Ascending aorta (tissue), 2 donors: ENCODE results near the gene EIF2D. TPM values are rescaled to one million over a fixed set of nuclear protein-coding genes. Genes with fewer than 3 reads are reported as not detected.
"Not testable (repeated sequence)": the region's sequence is repeated elsewhere in the genome, so short reads cannot be mapped to it uniquely, and the experiment has no call there.

Experiments
- DNase-seq, 2 donors: peaks; one replicate each; pipeline ENCODE4 v3.0.0-alpha.2; 2019; ENCODE audit warnings: low spot score in 2 of 2
- H3K27ac ChIP-seq, 2 donors: fragments of 200-600 bp; sonication (generic); one replicate each; pipeline ENCODE4 v1.5.1; 2016 to 2017; ENCODE audit warnings: mild to moderate bottlenecking in 1 of 2
- H3K27me3 ChIP-seq: fragments of 200-600 bp; sonication (generic); one replicate; pipeline ENCODE4 v1.5.1; 2017
- H3K36me3 ChIP-seq, 2 donors: fragments of 200-600 bp; sonication (generic); one replicate each; pipeline ENCODE4 v1.5.1; 2016
- H3K4me1 ChIP-seq, 2 donors: fragments of 200-600 bp; sonication (generic); one replicate each; pipeline ENCODE4 v1.5.1; 2016 to 2017; ENCODE audit warnings: mild to moderate bottlenecking in 1 of 2
- H3K4me3 ChIP-seq, 2 donors: fragments of 200-600 bp; sonication (generic); one replicate each; pipeline ENCODE4 v1.5.1; 2016 to 2017; ENCODE audit warnings: mild to moderate bottlenecking in 1 of 2
- H3K9me3 ChIP-seq, 2 donors: fragments of 200-600 bp; sonication (generic); one replicate each; pipeline ENCODE4 v1.5.1; 2016
- intact Hi-C: fragments of 100-400 bp; cut with DNase I; formaldehyde crosslinking; loops from one replicate; pipeline ENCODE4 v1.15.1; 2023
- total RNA-seq: library from RNA; depleted of rRNA; stranded (reverse); fragments of >200 nt; gene quantifications from one replicate; pipeline ENCODE4 v1.1.0, GENCODE V29; 2016
- TF ChIP-seq, protein P1 (sequence below), 3 experiments: fragments of 200-600 bp in 2 of 3; fragments of 450-650 bp in 1 of 3; sonication (generic) in 2 of 3; IDR thresholded peaks; one replicate each; pipeline ENCODE4 v1.5.1; 2016 to 2019; ENCODE audit warnings: antibody characterized with exemption in 3 of 3, mild to moderate bottlenecking in 1 of 3, moderate library complexity in 1 of 3

The EIF2D gene
- total RNA-seq, 1 donor from 2014 or later, result 40.2 TPM

DNA sequence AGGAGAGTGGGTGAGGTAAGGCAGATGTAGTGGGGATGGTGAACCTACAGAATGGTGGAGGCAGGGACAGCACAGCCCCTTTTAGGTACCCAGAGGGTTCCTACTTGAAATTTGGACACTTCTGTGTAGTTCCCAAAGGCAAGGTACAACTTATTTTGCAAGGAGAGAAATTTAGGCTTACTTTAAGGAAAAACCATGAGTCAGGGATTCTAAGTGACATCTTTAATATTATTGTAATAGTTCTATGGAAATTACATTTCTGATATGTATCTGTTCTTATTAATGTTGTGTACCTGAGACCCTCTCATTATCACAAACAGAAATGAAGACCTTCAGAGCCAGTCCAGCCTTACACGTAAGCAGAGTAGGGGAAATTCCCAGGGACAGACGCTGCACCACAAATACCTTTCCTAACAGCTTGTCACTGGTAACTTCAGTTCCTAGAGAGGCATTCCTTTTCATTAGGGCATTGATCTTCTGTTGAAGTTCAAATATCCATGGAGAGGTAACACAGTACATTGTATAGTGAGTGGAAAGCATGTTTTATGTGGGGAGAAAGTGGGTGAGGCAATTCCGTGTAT is 30.9 kb upstream of the EIF2D start:
- no peak overlapping the region for H3K27ac ChIP-seq
- H3K36me3 ChIP-seq, result peaks cover 8 to 18% of the 10 kb centered on the region in 2 donors
- no peaks in the 10 kb centered on the region for H3K9me3 ChIP-seq
- H3K4me3 ChIP-seq, result no peak overlapping the region
- intact Hi-C loops, result no loop called here
- TF ChIP-seq, protein P1, sequence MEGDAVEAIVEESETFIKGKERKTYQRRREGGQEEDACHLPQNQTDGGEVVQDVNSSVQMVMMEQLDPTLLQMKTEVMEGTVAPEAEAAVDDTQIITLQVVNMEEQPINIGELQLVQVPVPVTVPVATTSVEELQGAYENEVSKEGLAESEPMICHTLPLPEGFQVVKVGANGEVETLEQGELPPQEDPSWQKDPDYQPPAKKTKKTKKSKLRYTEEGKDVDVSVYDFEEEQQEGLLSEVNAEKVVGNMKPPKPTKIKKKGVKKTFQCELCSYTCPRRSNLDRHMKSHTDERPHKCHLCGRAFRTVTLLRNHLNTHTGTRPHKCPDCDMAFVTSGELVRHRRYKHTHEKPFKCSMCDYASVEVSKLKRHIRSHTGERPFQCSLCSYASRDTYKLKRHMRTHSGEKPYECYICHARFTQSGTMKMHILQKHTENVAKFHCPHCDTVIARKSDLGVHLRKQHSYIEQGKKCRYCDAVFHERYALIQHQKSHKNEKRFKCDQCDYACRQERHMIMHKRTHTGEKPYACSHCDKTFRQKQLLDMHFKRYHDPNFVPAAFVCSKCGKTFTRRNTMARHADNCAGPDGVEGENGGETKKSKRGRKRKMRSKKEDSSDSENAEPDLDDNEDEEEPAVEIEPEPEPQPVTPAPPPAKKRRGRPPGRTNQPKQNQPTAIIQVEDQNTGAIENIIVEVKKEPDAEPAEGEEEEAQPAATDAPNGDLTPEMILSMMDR (IDR thresholded peaks at IDR 0.05), result no peak
- no peaks in the 10 kb centered on the region for H3K4me1 ChIP-seq
- no peaks in the 10 kb centered on the region for H3K27me3 ChIP-seq
- no peak for DNase-seq

DNA sequence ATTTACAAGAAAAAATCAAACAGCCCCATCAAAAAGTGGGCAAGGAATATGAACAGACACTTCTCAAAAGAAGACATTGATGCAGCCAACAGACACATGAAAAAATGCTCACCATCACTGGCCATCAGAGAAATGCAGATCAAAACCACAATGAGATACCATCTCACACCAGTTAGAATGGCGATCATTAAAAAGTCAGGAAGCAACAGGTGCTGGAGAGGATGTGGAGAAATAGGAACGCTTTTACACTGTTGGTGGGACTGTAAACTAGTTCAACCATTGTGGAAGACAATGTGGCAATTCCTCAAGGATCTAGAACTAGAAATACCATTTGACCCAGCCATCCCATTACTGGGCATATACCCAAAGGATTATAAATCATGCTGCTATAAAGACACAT is 29.8 kb upstream of the EIF2D start:
- not testable (repeated sequence) for H3K4me1 ChIP-seq, DNase-seq

DNA sequence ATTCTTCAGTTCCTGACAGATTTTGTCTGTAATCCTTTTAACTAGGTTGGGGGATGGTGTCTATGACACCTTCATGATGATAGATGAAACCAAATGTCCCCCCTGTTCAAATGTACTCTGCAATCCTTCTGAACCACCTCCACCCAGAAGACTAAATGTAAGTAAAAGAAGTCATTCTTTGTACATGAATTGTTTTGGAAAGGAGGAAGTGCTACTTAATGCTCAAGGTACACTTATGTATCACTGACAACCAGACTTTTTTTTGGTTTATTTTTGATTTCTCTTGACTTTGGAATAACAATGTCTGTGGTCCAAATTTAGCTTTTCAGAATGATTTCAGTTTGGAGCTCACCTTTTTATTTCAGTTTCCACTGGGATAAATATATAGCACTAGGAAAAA is 25.3 kb upstream of the EIF2D start:
- TF ChIP-seq, protein P1 (IDR thresholded peaks at IDR 0.05), result no peak
- H3K9me3 ChIP-seq, result no peaks in the 10 kb centered on the region
- no peak for DNase-seq
- peaks cover 0 to 22% of the 10 kb centered on the region in 2 donors for H3K4me1 ChIP-seq
- peaks cover 0 to 3% of the 10 kb centered on the region in 2 donors for H3K36me3 ChIP-seq
- intact Hi-C loops, result loop anchor here (10.0 kb wide), 1 partner anchor 167 kb away; no protein-coding TSS in a partner anchor
- no peak overlapping the region for H3K4me3 ChIP-seq
- H3K27ac ChIP-seq, result no peak overlapping the region
- H3K27me3 ChIP-seq, result no peaks in the 10 kb centered on the region

More for the DNA sequence above, 29.8 kb upstream of the EIF2D start:
- H3K4me3 ChIP-seq, H3K27me3 ChIP-seq, H3K9me3 ChIP-seq, H3K27ac ChIP-seq, intact Hi-C loops, H3K36me3 ChIP-seq: not testable (repeated sequence)

DNA sequence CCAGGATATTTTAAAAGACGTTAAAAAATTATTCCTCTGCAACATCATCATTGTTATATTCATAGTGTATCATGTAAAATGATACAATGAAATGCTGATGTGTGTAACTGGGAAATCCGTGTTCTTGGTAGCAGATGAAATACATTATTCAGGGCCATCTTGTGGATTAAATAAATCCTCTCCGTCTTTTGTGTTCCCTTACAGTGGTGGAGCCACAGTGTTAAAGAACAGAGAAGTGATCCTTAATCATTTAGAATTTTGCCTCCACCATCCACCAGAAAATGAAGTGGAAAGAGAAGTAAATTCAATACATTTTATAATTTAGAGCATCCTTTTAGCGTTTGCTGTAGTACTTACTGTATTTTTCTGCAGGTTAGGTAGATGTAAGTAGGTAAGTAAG is 24.4 kb upstream of the EIF2D start:
- no peaks in the 10 kb centered on the region for H3K27me3 ChIP-seq
- no peaks in the 10 kb centered on the region for H3K9me3 ChIP-seq
- peaks cover 0 to 22% of the 10 kb centered on the region in 2 donors for H3K4me1 ChIP-seq
- no peak for DNase-seq
- TF ChIP-seq, protein P1 (IDR thresholded peaks at IDR 0.05), result no peak
- intact Hi-C loops, result loop anchor here (10.0 kb wide), 1 partner anchor 168 kb away; no protein-coding TSS in a partner anchor
- H3K27ac ChIP-seq, result peak overlapping the region; percentile 77 to 79
- peaks cover 0 to 3% of the 10 kb centered on the region in 2 donors for H3K36me3 ChIP-seq
- H3K4me3 ChIP-seq, result peak overlapping the region; percentile 80 to 83

DNA sequence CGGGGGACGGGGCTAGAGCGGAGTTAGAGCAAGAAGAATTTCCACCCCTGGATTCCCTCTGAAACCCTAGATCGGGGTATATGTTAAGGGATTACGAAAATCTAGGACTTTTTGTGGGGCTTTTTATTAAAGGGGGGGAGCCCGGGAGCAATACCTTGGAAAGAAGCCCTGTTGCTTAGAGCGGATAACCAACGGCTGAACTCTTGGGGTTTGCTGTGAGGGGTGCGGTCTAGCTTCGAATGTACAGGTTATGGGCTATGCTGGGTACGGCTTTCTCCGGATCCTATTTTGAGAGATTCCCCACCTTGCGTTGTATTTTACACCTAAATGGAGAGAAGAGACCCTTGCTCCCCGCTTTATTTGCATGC is 23.7 kb upstream of the EIF2D start:
- Histone ChIP-seq H3K27ac (peak overlapping the region; percentile 77 to 79), H3K4me3 (peak overlapping the region; percentile 80 to 83), H3K36me3 (peaks cover 0 to 3% of the 10 kb centered on the region in 2 donors), H3K9me3 (no peaks in the 10 kb centered on the region), H3K4me1 (peaks cover 0 to 22% of the 10 kb centered on the region in 2 donors), H3K27me3 (no peaks in the 10 kb centered on the region)
- intact Hi-C loops, result loop anchor here (1.0 to 10.0 kb wide), 7 partner anchors 24 to 415 kb away; partner anchors contain the start of genes EIF2D, MAPKAPK2 and YOD1
- DNase-seq, result no peak
- TF ChIP-seq, protein P1 (IDR thresholded peaks at IDR 0.05), result no peak

DNA sequence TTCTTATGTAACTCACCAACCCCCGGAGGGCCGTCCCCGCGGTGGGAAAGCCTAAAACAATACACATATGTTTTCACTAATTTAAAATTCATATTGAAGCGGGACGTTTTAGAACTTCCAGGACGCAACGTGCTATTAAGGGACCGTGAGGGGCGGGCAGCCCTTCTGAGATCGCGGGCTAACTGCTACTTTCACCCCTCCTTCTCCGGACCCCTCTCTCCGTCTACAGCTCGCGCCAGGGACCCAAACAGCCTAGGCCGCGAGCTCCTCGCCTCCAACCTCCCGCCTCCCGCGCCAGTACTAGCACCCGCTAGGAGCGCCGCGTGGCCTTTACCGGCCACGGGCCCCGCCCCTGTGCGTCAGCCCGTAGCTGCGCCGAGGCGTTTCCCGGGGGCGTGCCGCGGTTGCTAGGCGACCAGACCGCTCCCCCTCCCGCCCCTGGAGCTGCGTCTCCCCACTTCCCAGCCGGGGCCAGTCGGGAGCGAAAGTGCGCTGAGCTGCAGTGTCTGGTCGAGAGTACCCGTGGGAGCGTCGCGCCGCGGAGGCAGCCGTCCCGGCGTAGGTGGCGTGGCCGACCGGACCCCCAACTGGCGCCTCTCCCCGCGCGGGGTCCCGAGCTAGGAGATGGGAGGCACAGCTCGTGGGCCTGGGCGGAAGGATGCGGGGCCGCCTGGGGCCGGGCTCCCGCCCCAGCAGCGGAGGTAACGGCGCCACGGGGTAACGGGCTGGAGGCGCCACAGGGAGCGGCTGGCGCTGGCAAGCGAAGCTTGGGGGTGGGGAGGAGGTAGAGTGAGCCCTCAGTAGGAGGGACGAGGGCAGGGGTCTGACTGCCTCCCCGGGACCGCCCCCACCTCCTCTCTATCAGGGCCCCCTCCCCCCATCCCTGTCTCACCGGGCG is 23.1 kb upstream of the EIF2D start, which contains the start of gene DYRK3:
Gene DYRK3 (plus strand): TSS at position 457 of the 898 bp plus-strand sequence. CDS start 168 bp downstream, at position 625.
- H3K9me3 ChIP-seq, result no peaks in the 10 kb centered on the region
- TF ChIP-seq, protein P1 (IDR thresholded peaks at IDR 0.05), result no peak
- peaks cover 0 to 22% of the 10 kb centered on the region in 2 donors for H3K4me1 ChIP-seq
- intact Hi-C loops, result loop anchor here (1.0 to 10.0 kb wide), 7 partner anchors 23 to 415 kb away; partner anchors contain the start of genes EIF2D, MAPKAPK2 and YOD1
- peak; percentile 71 to 96 for DNase-seq
- peak within 1 kb of the TSS; percentile 77 to 79 for H3K27ac ChIP-seq
- H3K27me3 ChIP-seq, result no peaks in the 10 kb centered on the region
- H3K4me3 ChIP-seq, result peak within 1 kb of the TSS; percentile 80 to 83
- H3K36me3 ChIP-seq, result peaks cover 0 to 3% of the 10 kb centered on the region in 2 donors
